DMS153 treated with DMSO at 0.1 percent for 48 hours (cell line): ENCODE data around the gene TLCD4.
"Not testable (repeated sequence)": the region's sequence is repeated elsewhere in the genome, so short reads cannot be mapped to it uniquely, and the experiment has no call there.

Source experiments
- DNase-seq: peaks from one replicate; lab custom pipeline; 2025; ENCODE audit not compliant: unreplicated experiment; lab: John Stamatoyannopoulos, UW

Gene TLCD4

GRCh38 chr1:95145493-95145892, 28.3 kb downstream of the TLCD4 start:
- no peak for DNase-seq

- no peak for DNase-seq
Measured at GRCh38 chr1:95146637-95147036, 29.5 kb downstream of the TLCD4 start.

GRCh38 chr1:95154096-95154495, 36.9 kb downstream of the TLCD4 start:
- DNase-seq: no peak

DNA sequence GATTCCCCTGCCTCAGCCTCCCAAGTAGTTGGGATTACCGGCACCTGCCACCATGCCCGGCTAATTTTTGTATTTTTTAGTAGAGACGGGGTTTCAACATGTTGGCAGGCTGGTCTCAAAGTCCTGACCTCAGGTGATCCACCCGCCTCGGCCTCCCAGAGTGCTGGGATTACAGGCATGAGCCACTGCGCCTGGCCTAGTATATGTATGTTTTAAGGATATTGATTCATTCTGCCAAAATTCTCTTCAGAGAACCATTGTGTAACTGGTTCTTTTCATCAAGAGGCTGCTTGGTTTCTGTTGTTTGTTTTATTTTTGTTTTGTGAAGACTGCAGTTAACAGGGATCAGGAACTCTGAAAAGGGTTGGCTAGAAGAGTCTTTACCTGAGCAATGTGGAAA, 48.4 kb downstream of the TLCD4 start:
- DNase-seq: not testable (repeated sequence)
